HG02798 (cell line): ENCODE data around the gene STARD3.

Source experiments
- ATAC-seq: cut with Tn5 transposase; IDR thresholded peaks from one replicate; pipeline ENCODE4 v1.9.1; 2021; ENCODE audit warnings: mild to moderate bottlenecking; ENCODE audit not compliant: unreplicated experiment, poor library complexity

STARD3 gene

GRCh38 chr17:39669897-39670735 lies 33.2 kb downstream of the STARD3 start:
- no peak for ATAC-seq

GRCh38 chr17:39670746-39671145 lies 33.8 kb downstream of the STARD3 start:
- no peak for ATAC-seq

GRCh38 chr17:39671651-39672521 lies 34.9 kb downstream of the STARD3 start:
- ATAC-seq: no peak

- no peak for ATAC-seq
These were observed 35.8 kb downstream of the STARD3 start for GRCh38 chr17:39672522-39673334.

GRCh38 chr17:39673335-39674081 lies 36.6 kb downstream of the STARD3 start:
- ATAC-seq: no peak

- no peak for ATAC-seq
These were observed 37.2 kb downstream of the STARD3 start for GRCh38 chr17:39674179-39674578.

- ATAC-seq: no peak
These were observed 37.9 kb downstream of the STARD3 start for GRCh38 chr17:39674702-39675389.

GRCh38 chr17:39675390-39676082 lies 38.6 kb downstream of the STARD3 start:
- ATAC-seq: no peak

- ATAC-seq: no peak
These were observed 39.4 kb downstream of the STARD3 start for GRCh38 chr17:39676198-39676819.

GRCh38 chr17:39677072-39677471 lies 40.1 kb downstream of the STARD3 start:
- ATAC-seq: no peak

GRCh38 chr17:39677542-39678339 lies 40.8 kb downstream of the STARD3 start:
- ATAC-seq: no peak

- ATAC-seq: no peak
These were observed 41.6 kb downstream of the STARD3 start for GRCh38 chr17:39678340-39679116.

GRCh38 chr17:39679521-39680192 lies 42.7 kb downstream of the STARD3 start:
- no peak for ATAC-seq

GRCh38 chr17:39683295-39683939 lies 46.5 kb downstream of the STARD3 start:
- ATAC-seq: no peak

GRCh38 chr17:39684369-39685192 lies 47.6 kb downstream of the STARD3 start:
- ATAC-seq: no peak
